ENCODE results near the gene RASGRF1. TPM values are rescaled to one million over a fixed set of nuclear protein-coding genes. Genes with fewer than 3 reads are reported as not detected.

Gene RASGRF1
- total RNA-seq, 5 donors from 2014 or later (not counting 1 experiment from before 2014, with no cell fraction given), result 0.09 to 0.49 (median 0.22) TPM; not detected in 2

DNA sequence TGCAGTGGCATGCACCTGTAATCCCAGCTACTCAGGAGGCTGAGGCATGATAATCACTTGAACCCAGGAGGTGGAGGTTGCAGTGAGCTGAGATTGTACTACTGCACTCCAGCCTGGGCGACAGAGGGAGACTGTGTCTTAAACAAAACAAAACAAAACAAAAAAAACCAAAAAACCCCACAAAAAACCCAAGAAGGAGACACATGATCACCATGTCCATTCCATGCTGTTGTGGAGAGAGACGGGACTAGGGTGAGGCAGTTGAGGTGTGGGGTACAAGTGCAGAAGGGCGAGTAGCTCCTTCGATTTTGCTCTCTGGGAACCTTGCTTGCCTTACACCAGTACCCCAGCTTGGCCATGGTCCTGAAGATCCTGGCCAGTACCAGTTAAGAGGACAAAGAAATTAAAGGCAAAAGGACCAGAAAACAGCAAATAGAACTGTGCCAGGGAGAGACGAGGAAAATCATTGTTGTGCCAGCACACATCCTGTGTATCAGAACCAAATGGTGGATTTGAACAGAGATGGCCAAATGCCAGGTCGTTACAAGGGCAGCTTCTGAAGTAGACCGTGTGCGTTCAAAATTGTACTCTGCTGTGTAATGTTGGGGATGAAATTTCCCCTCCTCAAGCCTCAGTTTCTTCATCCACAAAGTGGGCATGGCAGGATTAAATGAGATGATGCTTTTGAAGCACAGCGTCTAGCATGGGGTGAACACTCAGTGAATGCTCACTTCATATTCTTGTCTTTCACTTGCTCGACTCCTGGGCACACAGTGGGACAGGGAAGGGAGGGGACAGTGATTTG is 102.8 kb downstream of the RASGRF1 start:
- DNase-seq (no peak), ATAC-seq (replicated peaks in 1 of 4) (no peak)
- Histone ChIP-seq H3K9me3 (no peaks in the 10 kb centered on the region), H3K4me3 (ENCODE audit: control insufficient read depth in 1 of 2, extremely low read depth in 1 of 2, low read length in 1 of 2) (no peak overlapping the region), H3K27ac (ENCODE audit: low read length) (no peak overlapping the region), H3K4me1 (ENCODE audit: control insufficient read depth in 1 of 2, extremely low read depth in 1 of 2, insufficient read depth in 2 of 2, low read length in 2 of 2) (no peaks in the 10 kb centered on the region), H3K36me3 (ENCODE audit: control insufficient read depth in 2 of 2, extremely low read depth in 1 of 2, insufficient read depth in 1 of 2, low read length in 1 of 2) (no peaks in the 10 kb centered on the region), H3K27me3 (replicated peaks in 1 of 2; ENCODE audit: control insufficient read depth in 2 of 2, extremely low read depth in 1 of 2, insufficient read depth in 2 of 2, low read length in 1 of 2) (peaks cover 0 to 21% of the 10 kb centered on the region in 2 experiments)
- CTCF ChIA-PET, result no interaction called here
- 83% methylated on average over 2 of the region's 10 CpGs for WGBS (ENCODE audit: insufficient coverage)
- POLR2A ChIA-PET, result no interaction called here
- H3K9me3 Mint-ChIP-seq, result no peaks in the 10 kb centered on the region
- H3K4me1 Mint-ChIP-seq, result no peaks in the 10 kb centered on the region
- no peak overlapping the region for H3K27ac Mint-ChIP-seq
- H3K36me3 Mint-ChIP-seq, result no peaks in the 10 kb centered on the region
- H3K27me3 Mint-ChIP-seq, result peaks cover 5 to 10% of the 10 kb centered on the region in 2 donors
- H3K4me3 Mint-ChIP-seq, result no peak overlapping the region

DNA sequence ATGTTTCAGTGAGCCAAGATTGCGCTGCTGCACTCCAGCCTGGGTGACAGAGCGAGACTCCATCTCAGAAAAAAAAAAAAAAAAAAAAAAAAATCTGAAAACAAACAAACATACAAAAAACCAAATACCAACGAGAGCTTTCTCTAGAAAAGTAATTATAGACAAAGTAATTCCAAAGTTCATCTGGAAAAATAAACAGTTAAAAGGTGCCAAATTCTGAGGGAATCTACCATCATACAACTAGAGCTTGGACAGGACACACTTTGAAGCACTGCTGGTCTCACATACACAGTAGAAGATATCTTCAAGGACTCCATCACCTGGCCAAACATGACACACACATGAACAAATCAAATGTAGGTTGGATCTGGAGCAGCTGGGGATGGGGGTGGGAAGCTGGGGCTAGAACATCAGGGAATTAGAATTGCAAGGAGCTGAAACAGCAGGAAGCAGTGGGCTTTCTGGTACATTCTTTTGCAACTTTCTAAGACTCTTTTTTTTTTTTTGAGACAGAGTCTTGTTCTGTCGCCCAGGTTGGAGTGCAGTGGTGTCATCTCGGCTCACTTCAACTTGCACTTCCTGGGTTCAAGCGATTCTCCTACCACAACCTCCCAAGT is 104.6 kb downstream of the RASGRF1 start:
- Histone ChIP-seq H3K27ac (ENCODE audit: low read length) (no peak overlapping the region), H3K27me3 (replicated peaks in 1 of 2; ENCODE audit: control insufficient read depth in 2 of 2, extremely low read depth in 1 of 2, insufficient read depth in 2 of 2, low read length in 1 of 2) (peaks cover 0 to 17% of the 10 kb centered on the region in 2 experiments), H3K36me3 (ENCODE audit: control insufficient read depth in 2 of 2, extremely low read depth in 1 of 2, insufficient read depth in 1 of 2, low read length in 1 of 2) (no peaks in the 10 kb centered on the region), H3K4me3 (ENCODE audit: control insufficient read depth in 1 of 2, extremely low read depth in 1 of 2, low read length in 1 of 2) (no peak overlapping the region), H3K4me1 (ENCODE audit: control insufficient read depth in 1 of 2, extremely low read depth in 1 of 2, insufficient read depth in 2 of 2, low read length in 2 of 2) (no peaks in the 10 kb centered on the region), H3K9me3 (no peaks in the 10 kb centered on the region)
- CTCF ChIA-PET, result interaction anchor here in 1 of 2 donors (0.6 kb wide), 1 partner anchor 77 kb away, joined by 3 read pairs; no protein-coding TSS in a partner anchor
- no peaks in the 10 kb centered on the region for H3K9me3 Mint-ChIP-seq
- no CpG with 5 or more reads among the region's 6 CpGs for WGBS (ENCODE audit: insufficient coverage)
- ATAC-seq (replicated peaks in 1 of 4) (no peak), DNase-seq (no peak)
- H3K4me3 Mint-ChIP-seq, result no peak overlapping the region
- no peak overlapping the region for H3K27ac Mint-ChIP-seq
- peaks cover 5 to 8% of the 10 kb centered on the region in 2 donors for H3K27me3 Mint-ChIP-seq
- H3K4me1 Mint-ChIP-seq, result no peaks in the 10 kb centered on the region
- POLR2A ChIA-PET, result no interaction called here
- H3K36me3 Mint-ChIP-seq, result no peaks in the 10 kb centered on the region

DNA sequence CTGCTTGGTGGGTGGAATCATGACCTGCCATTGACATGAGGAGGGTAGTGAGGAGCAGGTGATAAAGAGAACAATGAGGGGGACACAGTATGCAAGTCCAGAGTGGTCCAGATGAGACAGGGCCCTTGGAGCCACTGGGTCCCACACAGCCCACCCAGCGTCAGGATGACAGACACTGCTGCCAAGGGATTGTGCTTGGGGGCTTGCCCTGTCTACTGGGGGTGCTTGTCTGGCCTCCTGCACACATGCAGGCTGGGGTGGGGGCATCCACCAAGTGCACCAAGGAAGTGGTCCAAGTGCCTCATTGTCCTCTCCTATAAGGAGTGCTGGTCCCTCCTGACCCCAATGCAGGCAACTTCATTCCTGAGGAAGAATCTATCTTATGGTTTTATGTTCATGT is 106.5 kb downstream of the RASGRF1 start:
- CTCF ChIA-PET, result no interaction called here

DNA sequence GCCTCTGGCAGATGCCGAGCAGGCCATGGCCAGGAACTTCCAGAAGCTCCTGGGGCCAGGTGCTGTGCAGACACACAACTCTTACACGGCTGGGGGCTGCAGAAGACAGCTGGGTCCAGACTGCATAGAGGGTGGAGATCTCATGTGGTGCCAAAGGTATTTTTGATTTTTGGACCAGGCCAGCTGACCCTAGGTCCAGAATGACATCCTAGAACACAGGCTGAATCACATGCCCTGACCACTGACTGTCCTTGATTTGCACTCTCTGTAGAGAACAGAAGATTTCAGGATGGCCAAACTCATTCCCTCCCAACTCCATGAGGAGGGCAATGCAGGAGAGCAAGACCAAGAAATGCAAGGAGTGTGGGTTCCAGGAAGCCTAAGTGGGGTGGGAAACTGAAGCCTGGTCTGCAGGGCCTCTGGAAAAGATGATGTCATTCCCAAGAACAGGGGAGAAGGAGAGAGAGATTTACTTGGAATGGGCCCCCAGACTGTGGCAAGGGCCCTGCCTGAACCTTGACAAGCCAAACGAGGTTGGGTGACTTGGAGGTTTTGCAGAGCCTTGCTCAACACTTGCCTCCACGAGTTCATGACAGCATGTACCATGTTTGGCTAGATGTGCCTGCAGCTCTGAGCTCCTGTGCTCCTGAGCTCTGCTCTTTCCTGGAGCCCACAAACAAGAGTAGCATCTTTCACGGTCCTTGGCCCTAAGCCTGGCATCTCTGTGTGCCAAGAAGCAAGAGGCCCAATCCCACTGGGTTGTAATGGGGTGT is 107.2 kb downstream of the RASGRF1 start:
- H3K27me3 Mint-ChIP-seq, result peaks cover 5 to 8% of the 10 kb centered on the region in 2 donors
- no peaks in the 10 kb centered on the region for H3K9me3 Mint-ChIP-seq
- Histone ChIP-seq H3K4me1 (ENCODE audit: control insufficient read depth in 1 of 2, extremely low read depth in 1 of 2, insufficient read depth in 2 of 2, low read length in 2 of 2) (no peaks in the 10 kb centered on the region), H3K9me3 (no peaks in the 10 kb centered on the region), H3K27ac (ENCODE audit: low read length) (no peak overlapping the region), H3K4me3 (ENCODE audit: control insufficient read depth in 1 of 2, extremely low read depth in 1 of 2, low read length in 1 of 2) (no peak overlapping the region), H3K36me3 (ENCODE audit: control insufficient read depth in 2 of 2, extremely low read depth in 1 of 2, insufficient read depth in 1 of 2, low read length in 1 of 2) (no peaks in the 10 kb centered on the region), H3K27me3 (replicated peaks in 1 of 2; ENCODE audit: control insufficient read depth in 2 of 2, extremely low read depth in 1 of 2, insufficient read depth in 2 of 2, low read length in 1 of 2) (peaks cover 0 to 24% of the 10 kb centered on the region in 2 experiments)
- no peak overlapping the region for H3K4me3 Mint-ChIP-seq
- no peak overlapping the region for H3K27ac Mint-ChIP-seq
- WGBS (ENCODE audit: insufficient coverage), result 57% methylated on average over 5 of the region's 5 CpGs
- no peaks in the 10 kb centered on the region for H3K36me3 Mint-ChIP-seq
- ChIA-PET CTCF (no interaction called here), POLR2A (no interaction called here)
- no peaks in the 10 kb centered on the region for H3K4me1 Mint-ChIP-seq
- ATAC-seq (replicated peaks in 1 of 4) (no peak), DNase-seq (no peak)

More for the DNA sequence above, 106.5 kb downstream of the RASGRF1 start:
- Histone ChIP-seq H3K9me3 (no peaks in the 10 kb centered on the region), H3K36me3 (ENCODE audit: control insufficient read depth in 2 of 2, extremely low read depth in 1 of 2, insufficient read depth in 1 of 2, low read length in 1 of 2) (no peaks in the 10 kb centered on the region), H3K27me3 (replicated peaks in 1 of 2; ENCODE audit: control insufficient read depth in 2 of 2, extremely low read depth in 1 of 2, insufficient read depth in 2 of 2, low read length in 1 of 2) (peaks cover 0 to 19% of the 10 kb centered on the region in 2 experiments), H3K4me1 (ENCODE audit: control insufficient read depth in 1 of 2, extremely low read depth in 1 of 2, insufficient read depth in 2 of 2, low read length in 2 of 2) (no peaks in the 10 kb centered on the region), H3K27ac (ENCODE audit: low read length) (no peak overlapping the region), H3K4me3 (ENCODE audit: control insufficient read depth in 1 of 2, extremely low read depth in 1 of 2, low read length in 1 of 2) (no peak overlapping the region)
- Mint-ChIP-seq H3K4me1 (no peaks in the 10 kb centered on the region), H3K36me3 (no peaks in the 10 kb centered on the region), H3K27ac (no peak overlapping the region), H3K4me3 (no peak overlapping the region), H3K27me3 (peaks cover 5 to 9% of the 10 kb centered on the region in 2 donors), H3K9me3 (no peaks in the 10 kb centered on the region)
- 88% methylated on average over 1 of the region's 1 CpG for WGBS (ENCODE audit: insufficient coverage)
- DNase-seq (no peak), ATAC-seq (replicated peaks in 1 of 4) (no peak)
- POLR2A ChIA-PET, result no interaction called here

DNA sequence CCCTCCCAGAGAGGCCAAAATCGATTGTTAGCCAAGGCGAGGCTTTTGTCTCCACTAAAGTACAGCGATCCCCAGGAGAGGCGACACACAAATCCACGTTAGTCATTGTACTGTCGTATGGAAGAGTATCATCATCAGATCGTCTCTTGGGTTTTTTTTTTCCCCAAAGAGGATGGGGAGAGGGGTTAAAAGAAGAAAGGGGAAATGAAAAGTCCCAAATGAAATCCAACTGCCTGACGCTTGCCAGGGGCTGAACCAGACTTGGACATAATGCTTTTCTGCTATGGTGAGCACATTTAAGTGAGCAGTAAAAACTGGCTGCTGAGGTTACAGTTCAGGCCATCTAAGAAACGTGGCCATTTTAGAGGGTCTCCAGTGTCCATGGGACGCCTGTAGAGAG is 107.8 kb downstream of the RASGRF1 start:
- DNase-seq (no peak), ATAC-seq (replicated peaks in 1 of 4) (no peak)
- Mint-ChIP-seq H3K27me3 (peaks cover 5 to 7% of the 10 kb centered on the region in 2 donors), H3K9me3 (no peaks in the 10 kb centered on the region), H3K4me3 (no peak overlapping the region), H3K27ac (no peak overlapping the region), H3K36me3 (no peaks in the 10 kb centered on the region), H3K4me1 (no peaks in the 10 kb centered on the region)
- Histone ChIP-seq H3K4me1 (ENCODE audit: control insufficient read depth in 1 of 2, extremely low read depth in 1 of 2, insufficient read depth in 2 of 2, low read length in 2 of 2) (no peaks in the 10 kb centered on the region), H3K36me3 (ENCODE audit: control insufficient read depth in 2 of 2, extremely low read depth in 1 of 2, insufficient read depth in 1 of 2, low read length in 1 of 2) (no peaks in the 10 kb centered on the region), H3K9me3 (no peaks in the 10 kb centered on the region), H3K27me3 (replicated peaks in 1 of 2; ENCODE audit: control insufficient read depth in 2 of 2, extremely low read depth in 1 of 2, insufficient read depth in 2 of 2, low read length in 1 of 2) (peaks cover 0 to 23% of the 10 kb centered on the region in 2 experiments), H3K4me3 (ENCODE audit: control insufficient read depth in 1 of 2, extremely low read depth in 1 of 2, low read length in 1 of 2) (no peak overlapping the region), H3K27ac (ENCODE audit: low read length) (no peak overlapping the region)
- ChIA-PET POLR2A (no interaction called here), CTCF (no interaction called here)
- 81% methylated on average over 9 of the region's 10 CpGs for WGBS (ENCODE audit: insufficient coverage)

DNA sequence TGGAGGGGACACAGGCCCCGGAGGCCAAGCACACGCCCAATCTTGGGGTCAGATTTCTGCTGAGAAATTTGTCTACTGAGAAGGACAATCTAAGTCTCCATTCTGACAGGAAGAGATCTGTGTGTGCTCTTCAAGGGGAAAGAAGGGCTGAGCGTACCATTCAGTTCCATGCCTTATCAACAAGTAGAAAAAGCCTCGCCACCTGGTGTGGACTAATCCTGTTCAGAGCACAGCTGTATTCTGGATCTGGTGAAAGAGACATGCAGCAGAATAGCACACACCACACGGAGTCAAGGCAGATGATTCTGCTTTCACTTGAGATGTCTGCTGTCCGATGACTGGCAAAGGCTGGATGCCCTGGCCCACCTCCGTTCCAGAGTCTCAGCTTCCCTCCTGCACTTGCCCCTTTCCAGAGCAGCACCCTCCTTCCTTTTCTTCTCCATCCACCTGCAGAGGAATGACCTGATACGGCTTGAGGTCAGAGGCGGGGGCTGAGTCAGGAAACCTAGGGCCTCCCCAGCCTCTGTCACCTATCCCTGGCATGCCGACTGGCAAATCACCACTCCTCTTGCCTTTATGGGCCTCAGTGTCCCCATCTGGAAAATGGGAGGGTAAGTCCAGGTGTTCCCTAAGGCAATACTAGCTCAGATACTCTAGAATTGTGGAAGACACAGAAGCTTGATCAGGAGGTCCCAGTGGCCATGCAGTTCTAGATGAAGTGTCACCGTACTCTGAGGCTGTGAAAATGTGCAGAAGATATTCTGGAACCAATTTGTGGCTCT is 108.9 kb downstream of the RASGRF1 start:
- H3K27ac ChIP-seq (ENCODE audit: low read length), result no peak overlapping the region
- H3K36me3 ChIP-seq (ENCODE audit: control insufficient read depth in 2 of 2, extremely low read depth in 1 of 2, insufficient read depth in 1 of 2, low read length in 1 of 2), result no peaks in the 10 kb centered on the region
- H3K27ac Mint-ChIP-seq, result no peak overlapping the region
- 79% methylated on average over 8 of the region's 11 CpGs for WGBS (ENCODE audit: insufficient coverage)
- no peaks in the 10 kb centered on the region for H3K9me3 ChIP-seq
- no peak overlapping the region for H3K4me3 Mint-ChIP-seq
- H3K4me1 ChIP-seq (ENCODE audit: control insufficient read depth in 1 of 2, extremely low read depth in 1 of 2, insufficient read depth in 2 of 2, low read length in 2 of 2), result no peaks in the 10 kb centered on the region
- CTCF ChIA-PET, result no interaction called here
- ATAC-seq (replicated peaks in 1 of 4) (no peak), DNase-seq (no peak)
- H3K36me3 Mint-ChIP-seq, result no peaks in the 10 kb centered on the region
- H3K27me3 ChIP-seq (replicated peaks in 1 of 2; ENCODE audit: control insufficient read depth in 2 of 2, extremely low read depth in 1 of 2, insufficient read depth in 2 of 2, low read length in 1 of 2), result peaks cover 0 to 21% of the 10 kb centered on the region in 2 experiments
- no peak overlapping the region for H3K4me3 ChIP-seq (ENCODE audit: control insufficient read depth in 1 of 2, extremely low read depth in 1 of 2, low read length in 1 of 2)
- H3K9me3 Mint-ChIP-seq, result no peaks in the 10 kb centered on the region
- H3K4me1 Mint-ChIP-seq, result peaks cover 0 to 7% (median 2%) of the 10 kb centered on the region in 3 donors
- POLR2A ChIA-PET, result no interaction called here
- H3K27me3 Mint-ChIP-seq, result peaks cover 5 to 7% of the 10 kb centered on the region in 2 donors
